K562 (cell line): ENCODE results near the gene CBX1. TPM values are rescaled to one million over a fixed set of nuclear protein-coding genes. Genes with fewer than 3 reads are reported as not detected.

Source experiments
- CXXC5 ChIP-seq: fragments of 250-450 bp; sonication (Bioruptor Pico); IDR thresholded peaks from 2 replicates; pipeline ENCODE4 v1.8.0; 2022; ENCODE audit warnings: inconsistent platforms, mild to moderate bottlenecking, moderate library complexity
- DACH1 ChIP-seq: fragments of 450-650 bp; IDR thresholded peaks from 2 replicates; pipeline ENCODE4 v1.6.1; 2018; ENCODE audit not compliant: partially characterized antibody
- DDX20 ChIP-seq: fragments of 450-650 bp; IDR thresholded peaks from 2 replicates; pipeline ENCODE4 v1.6.1; 2016; ENCODE audit warnings: missing genetic modification characterization, low read depth, mild to moderate bottlenecking, missing compliant biosample characterization, moderate library complexity
- EP300 ChIP-seq: IDR thresholded peaks from 2 replicates; pipeline ENCODE4 v1.6.1; 2012; ENCODE audit warnings: low read length, improper control_type of control experiment
- ZBTB17 ChIP-seq: fragments of 450-650 bp; formaldehyde crosslinking; IDR thresholded peaks from 2 replicates; pipeline ENCODE4 v1.4.0; 2020; ENCODE audit warnings: mild to moderate bottlenecking
- ZNF174 ChIP-seq: fragments of 250-450 bp; sonication (Bioruptor Pico); IDR thresholded peaks from 2 replicates; pipeline ENCODE4 v1.4.0; 2020; ENCODE audit warnings: mild to moderate bottlenecking
- ZNF57 ChIP-seq: fragments of 450-650 bp; formaldehyde crosslinking; IDR thresholded peaks from 2 replicates; pipeline ENCODE4 v1.4.0; 2020; ENCODE audit warnings: mild to moderate bottlenecking, moderate library complexity
- polyA plus RNA-seq, 8 experiments: library from polyadenylated mRNA; depleted of rRNA in 4 of 8; stranded (reverse) in 5 of 8; unstranded in 3 of 8; fragments of >200 nt; fragmentation: Nextera tagmentation in 2 of 8; fragmentation: Illumina TruSeq in 1 of 8; extraction: Ambion mirVana in 2 of 8; extraction: Trizol in 1 of 8; gene quantifications; 2 replicates each; pipeline versions ENCODE4 v1.2.1 to v1.2.3, GENCODE V29; 2011 to 2014; ENCODE audit warnings: inconsistent platforms in 1 of 8, missing spikeins in 1 of 8
- total RNA-seq, 7 experiments: library from RNA; depleted of rRNA in 6 of 7; stranded (reverse); fragments of >200 nt in 6 of 7; fragmentation: Illumina TruSeq in 2 of 7; extraction: Trizol in 2 of 7; gene quantifications; 2 replicates each; pipeline versions ENCODE4 v1.2.1 to v1.2.3, GENCODE V29; 2011 to 2021; ENCODE audit warnings: low replicate concordance in 1 of 7
- TF ChIP-seq, protein P1 (sequence below), 2 experiments: fragments of 450-650 bp; formaldehyde crosslinking in 1 of 2; IDR thresholded peaks; 2 replicates each; pipeline versions ENCODE4 v1.4.0 to v1.6.1; 2014 to 2020; ENCODE audit warnings: mild to moderate bottlenecking in 2 of 2, borderline replicate concordance in 1 of 2, low read depth in 1 of 2
- TF ChIP-seq, protein P2 (sequence below): fragments of 250-450 bp; sonication (Bioruptor Pico); IDR thresholded peaks from 2 replicates; pipeline ENCODE4 v1.4.0; 2020
- TF ChIP-seq, protein P3 (sequence below), 2 experiments: fragments of 150-350 bp in 1 of 2; IDR thresholded peaks; 2 replicates each; pipeline ENCODE4 v1.6.1; 2012 to 2016; ENCODE audit warnings: low read depth in 2 of 2, low read length in 2 of 2, mild to moderate bottlenecking in 1 of 2, moderate library complexity in 1 of 2
- TF ChIP-seq, protein P4 (sequence below): sonication (generic); formaldehyde crosslinking; IDR thresholded peaks from 2 replicates; pipeline ENCODE4 v1.8.1; 2023; ENCODE audit warnings: mild to moderate bottlenecking, missing genetic modification reagents

Gene CBX1
- total and polyA plus RNA-seq, 9 of the 15 experiments (the other 6 are each of a cell fraction or from before 2014, with no cell fraction given), result 10.6 to 95.7 (median 52.7) TPM

DNA sequence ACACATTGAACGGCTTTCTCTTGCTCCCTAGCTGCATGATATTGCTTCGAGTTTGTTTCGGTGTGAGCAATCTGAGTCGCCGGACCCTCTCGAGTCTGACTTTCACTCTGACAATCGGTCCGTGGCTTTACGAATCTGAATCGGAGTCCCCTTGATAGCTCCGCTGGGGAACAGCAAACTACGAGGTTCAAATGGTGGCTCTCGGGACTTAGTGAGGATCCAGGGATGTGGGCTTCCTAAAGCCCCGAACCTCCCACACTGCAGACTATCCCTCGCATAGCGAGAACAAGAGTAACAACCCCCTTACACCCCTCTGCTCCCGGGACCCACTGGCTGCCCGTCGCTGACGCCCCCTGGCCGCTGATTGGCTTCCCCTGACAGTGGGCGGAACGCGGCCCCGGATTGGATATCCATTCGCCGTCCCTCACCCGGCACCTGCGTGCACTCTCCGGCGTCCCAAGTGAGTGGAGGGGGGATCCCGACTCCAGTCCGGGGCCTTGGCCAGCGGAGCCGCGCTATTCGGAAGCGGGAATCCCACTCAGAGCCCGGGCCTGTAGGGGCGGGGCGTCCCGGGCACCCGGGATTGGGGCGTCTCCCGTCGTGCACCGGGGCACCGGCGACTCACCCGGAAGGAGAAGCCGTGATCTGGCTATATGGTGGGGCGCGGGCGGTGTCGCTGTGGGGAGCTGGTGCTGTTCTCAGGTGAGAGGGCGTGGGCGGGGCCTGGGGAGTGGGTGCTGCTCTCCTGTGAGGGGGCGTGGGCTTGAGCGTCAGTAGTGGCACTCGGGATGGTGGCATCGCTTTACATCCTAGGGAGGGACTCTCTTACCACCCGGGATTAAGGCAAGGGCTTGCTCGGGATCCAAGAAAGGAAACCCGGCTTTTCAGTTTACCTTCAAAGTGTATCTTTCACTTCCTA is 6.1 kb upstream of the CBX1 start, which contains the start of gene SNX11 (continued):
- TF ChIP-seq, protein P1, sequence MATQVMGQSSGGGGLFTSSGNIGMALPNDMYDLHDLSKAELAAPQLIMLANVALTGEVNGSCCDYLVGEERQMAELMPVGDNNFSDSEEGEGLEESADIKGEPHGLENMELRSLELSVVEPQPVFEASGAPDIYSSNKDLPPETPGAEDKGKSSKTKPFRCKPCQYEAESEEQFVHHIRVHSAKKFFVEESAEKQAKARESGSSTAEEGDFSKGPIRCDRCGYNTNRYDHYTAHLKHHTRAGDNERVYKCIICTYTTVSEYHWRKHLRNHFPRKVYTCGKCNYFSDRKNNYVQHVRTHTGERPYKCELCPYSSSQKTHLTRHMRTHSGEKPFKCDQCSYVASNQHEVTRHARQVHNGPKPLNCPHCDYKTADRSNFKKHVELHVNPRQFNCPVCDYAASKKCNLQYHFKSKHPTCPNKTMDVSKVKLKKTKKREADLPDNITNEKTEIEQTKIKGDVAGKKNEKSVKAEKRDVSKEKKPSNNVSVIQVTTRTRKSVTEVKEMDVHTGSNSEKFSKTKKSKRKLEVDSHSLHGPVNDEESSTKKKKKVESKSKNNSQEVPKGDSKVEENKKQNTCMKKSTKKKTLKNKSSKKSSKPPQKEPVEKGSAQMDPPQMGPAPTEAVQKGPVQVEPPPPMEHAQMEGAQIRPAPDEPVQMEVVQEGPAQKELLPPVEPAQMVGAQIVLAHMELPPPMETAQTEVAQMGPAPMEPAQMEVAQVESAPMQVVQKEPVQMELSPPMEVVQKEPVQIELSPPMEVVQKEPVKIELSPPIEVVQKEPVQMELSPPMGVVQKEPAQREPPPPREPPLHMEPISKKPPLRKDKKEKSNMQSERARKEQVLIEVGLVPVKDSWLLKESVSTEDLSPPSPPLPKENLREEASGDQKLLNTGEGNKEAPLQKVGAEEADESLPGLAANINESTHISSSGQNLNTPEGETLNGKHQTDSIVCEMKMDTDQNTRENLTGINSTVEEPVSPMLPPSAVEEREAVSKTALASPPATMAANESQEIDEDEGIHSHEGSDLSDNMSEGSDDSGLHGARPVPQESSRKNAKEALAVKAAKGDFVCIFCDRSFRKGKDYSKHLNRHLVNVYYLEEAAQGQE (IDR thresholded peaks at IDR 0.05; ENCODE audit: borderline replicate concordance), result no peak
- TF ChIP-seq, protein P1 (CRISPR knock-in tag; IDR thresholded peaks at IDR 0.05; ENCODE audit: low read depth), result no peak
- no peak for TF ChIP-seq ZNF174 (CRISPR knock-in tag)
- no peak for TF ChIP-seq DACH1
- TF ChIP-seq, protein P2, sequence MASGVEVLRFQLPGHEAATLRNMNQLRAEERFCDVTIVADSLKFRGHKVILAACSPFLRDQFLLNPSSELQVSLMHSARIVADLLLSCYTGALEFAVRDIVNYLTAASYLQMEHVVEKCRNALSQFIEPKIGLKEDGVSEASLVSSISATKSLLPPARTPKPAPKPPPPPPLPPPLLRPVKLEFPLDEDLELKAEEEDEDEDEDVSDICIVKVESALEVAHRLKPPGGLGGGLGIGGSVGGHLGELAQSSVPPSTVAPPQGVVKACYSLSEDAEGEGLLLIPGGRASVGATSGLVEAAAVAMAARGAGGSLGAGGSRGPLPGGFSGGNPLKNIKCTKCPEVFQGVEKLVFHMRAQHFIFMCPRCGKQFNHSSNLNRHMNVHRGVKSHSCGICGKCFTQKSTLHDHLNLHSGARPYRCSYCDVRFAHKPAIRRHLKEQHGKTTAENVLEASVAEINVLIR (CRISPR knock-in tag), result no peak
- peak; percentile 74 for TF ChIP-seq CXXC5 (CRISPR knock-in tag)
- TF ChIP-seq, protein P3, sequence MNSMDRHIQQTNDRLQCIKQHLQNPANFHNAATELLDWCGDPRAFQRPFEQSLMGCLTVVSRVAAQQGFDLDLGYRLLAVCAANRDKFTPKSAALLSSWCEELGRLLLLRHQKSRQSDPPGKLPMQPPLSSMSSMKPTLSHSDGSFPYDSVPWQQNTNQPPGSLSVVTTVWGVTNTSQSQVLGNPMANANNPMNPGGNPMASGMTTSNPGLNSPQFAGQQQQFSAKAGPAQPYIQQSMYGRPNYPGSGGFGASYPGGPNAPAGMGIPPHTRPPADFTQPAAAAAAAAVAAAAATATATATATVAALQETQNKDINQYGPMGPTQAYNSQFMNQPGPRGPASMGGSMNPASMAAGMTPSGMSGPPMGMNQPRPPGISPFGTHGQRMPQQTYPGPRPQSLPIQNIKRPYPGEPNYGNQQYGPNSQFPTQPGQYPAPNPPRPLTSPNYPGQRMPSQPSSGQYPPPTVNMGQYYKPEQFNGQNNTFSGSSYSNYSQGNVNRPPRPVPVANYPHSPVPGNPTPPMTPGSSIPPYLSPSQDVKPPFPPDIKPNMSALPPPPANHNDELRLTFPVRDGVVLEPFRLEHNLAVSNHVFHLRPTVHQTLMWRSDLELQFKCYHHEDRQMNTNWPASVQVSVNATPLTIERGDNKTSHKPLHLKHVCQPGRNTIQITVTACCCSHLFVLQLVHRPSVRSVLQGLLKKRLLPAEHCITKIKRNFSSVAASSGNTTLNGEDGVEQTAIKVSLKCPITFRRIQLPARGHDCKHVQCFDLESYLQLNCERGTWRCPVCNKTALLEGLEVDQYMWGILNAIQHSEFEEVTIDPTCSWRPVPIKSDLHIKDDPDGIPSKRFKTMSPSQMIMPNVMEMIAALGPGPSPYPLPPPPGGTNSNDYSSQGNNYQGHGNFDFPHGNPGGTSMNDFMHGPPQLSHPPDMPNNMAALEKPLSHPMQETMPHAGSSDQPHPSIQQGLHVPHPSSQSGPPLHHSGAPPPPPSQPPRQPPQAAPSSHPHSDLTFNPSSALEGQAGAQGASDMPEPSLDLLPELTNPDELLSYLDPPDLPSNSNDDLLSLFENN (IDR thresholded peaks at IDR 0.05; ENCODE audit: low read depth in 2 of 2, low read length in 2 of 2), result peak in 1 of 2 experiments; percentile 11; a peak in 1 of 4 replicates
- TF ChIP-seq DDX20 (tag), result no peak
- no peak; the same call in 1 of the 2 replicates for TF ChIP-seq EP300
- TF ChIP-seq ZBTB17 (CRISPR knock-in tag), result no peak
- no peak for TF ChIP-seq ZNF57
- TF ChIP-seq, protein P4, sequence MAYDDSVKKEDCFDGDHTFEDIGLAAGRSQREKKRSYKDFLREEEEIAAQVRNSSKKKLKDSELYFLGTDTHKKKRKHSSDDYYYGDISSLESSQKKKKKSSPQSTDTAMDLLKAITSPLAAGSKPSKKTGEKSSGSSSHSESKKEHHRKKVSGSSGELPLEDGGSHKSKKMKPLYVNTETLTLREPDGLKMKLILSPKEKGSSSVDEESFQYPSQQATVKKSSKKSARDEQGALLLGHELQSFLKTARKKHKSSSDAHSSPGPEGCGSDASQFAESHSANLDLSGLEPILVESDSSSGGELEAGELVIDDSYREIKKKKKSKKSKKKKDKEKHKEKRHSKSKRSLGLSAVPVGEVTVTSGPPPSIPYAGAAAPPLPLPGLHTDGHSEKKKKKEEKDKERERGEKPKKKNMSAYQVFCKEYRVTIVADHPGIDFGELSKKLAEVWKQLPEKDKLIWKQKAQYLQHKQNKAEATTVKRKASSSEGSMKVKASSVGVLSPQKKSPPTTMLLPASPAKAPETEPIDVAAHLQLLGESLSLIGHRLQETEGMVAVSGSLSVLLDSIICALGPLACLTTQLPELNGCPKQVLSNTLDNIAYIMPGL (CRISPR knock-in tag), result peak; percentile 25; the same call in 1 of the 2 replicates
